ENCODE data around the gene DGKH. TPM values are rescaled to one million over a fixed set of nuclear protein-coding genes. Genes with fewer than 3 reads are reported as not detected.

DGKH gene
- total RNA-seq, 1 experiment from 2014 or later: 22.8 TPM

DNA sequence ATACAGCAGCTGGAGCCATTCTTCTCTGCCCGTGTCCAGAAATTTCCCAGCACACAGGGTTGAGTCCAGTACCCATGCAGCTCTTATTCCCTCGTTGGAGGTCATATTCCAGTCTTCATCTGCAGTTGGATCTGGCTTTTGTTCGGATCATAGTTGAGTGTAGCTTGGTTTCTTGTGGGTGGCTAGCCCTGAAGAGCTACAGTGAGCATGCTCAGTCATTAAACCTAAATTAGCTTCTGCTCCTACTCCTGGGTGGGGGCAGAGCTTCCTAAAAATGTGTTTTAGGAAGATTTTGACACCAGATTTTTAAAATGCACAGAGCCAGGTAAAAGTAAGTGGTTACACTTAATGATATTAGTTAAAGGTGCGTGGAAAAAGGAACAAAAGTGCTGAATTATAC is 64.4 kb downstream of the DGKH start:
- TF ChIP-seq, protein P1, sequence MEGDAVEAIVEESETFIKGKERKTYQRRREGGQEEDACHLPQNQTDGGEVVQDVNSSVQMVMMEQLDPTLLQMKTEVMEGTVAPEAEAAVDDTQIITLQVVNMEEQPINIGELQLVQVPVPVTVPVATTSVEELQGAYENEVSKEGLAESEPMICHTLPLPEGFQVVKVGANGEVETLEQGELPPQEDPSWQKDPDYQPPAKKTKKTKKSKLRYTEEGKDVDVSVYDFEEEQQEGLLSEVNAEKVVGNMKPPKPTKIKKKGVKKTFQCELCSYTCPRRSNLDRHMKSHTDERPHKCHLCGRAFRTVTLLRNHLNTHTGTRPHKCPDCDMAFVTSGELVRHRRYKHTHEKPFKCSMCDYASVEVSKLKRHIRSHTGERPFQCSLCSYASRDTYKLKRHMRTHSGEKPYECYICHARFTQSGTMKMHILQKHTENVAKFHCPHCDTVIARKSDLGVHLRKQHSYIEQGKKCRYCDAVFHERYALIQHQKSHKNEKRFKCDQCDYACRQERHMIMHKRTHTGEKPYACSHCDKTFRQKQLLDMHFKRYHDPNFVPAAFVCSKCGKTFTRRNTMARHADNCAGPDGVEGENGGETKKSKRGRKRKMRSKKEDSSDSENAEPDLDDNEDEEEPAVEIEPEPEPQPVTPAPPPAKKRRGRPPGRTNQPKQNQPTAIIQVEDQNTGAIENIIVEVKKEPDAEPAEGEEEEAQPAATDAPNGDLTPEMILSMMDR (IDR thresholded peaks at IDR 0.05): no peak
- TF ChIP-seq POLR2AphosphoS5 (IDR thresholded peaks at IDR 0.05; ENCODE audit: low read depth, low read length) (no peak), SIN3A (IDR thresholded peaks at IDR 0.05; ENCODE audit: borderline replicate concordance, insufficient read depth, low read depth, low read length) (no peak), TCF7L2 (IDR thresholded peaks at IDR 0.05; ENCODE audit: low read depth, low read length) (no peak)
- TF ChIP-seq, protein P2, sequence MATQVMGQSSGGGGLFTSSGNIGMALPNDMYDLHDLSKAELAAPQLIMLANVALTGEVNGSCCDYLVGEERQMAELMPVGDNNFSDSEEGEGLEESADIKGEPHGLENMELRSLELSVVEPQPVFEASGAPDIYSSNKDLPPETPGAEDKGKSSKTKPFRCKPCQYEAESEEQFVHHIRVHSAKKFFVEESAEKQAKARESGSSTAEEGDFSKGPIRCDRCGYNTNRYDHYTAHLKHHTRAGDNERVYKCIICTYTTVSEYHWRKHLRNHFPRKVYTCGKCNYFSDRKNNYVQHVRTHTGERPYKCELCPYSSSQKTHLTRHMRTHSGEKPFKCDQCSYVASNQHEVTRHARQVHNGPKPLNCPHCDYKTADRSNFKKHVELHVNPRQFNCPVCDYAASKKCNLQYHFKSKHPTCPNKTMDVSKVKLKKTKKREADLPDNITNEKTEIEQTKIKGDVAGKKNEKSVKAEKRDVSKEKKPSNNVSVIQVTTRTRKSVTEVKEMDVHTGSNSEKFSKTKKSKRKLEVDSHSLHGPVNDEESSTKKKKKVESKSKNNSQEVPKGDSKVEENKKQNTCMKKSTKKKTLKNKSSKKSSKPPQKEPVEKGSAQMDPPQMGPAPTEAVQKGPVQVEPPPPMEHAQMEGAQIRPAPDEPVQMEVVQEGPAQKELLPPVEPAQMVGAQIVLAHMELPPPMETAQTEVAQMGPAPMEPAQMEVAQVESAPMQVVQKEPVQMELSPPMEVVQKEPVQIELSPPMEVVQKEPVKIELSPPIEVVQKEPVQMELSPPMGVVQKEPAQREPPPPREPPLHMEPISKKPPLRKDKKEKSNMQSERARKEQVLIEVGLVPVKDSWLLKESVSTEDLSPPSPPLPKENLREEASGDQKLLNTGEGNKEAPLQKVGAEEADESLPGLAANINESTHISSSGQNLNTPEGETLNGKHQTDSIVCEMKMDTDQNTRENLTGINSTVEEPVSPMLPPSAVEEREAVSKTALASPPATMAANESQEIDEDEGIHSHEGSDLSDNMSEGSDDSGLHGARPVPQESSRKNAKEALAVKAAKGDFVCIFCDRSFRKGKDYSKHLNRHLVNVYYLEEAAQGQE (IDR thresholded peaks at IDR 0.05; ENCODE audit: insufficient read depth in 1 of 2, low read depth in 2 of 2, low read length in 1 of 2): no peak
- ATAC-seq: no peak
- H3K4me3 ChIP-seq (ENCODE audit: low read depth in 2 of 2, low read length in 2 of 2): no peak overlapping the region
- BruUV-seq (replicated peaks): no TSS peak
- ChIA-PET POLR2A (no interaction called here), CTCF (no interaction called here)
- peaks cover 10% of the 10 kb centered on the region; the same call in 1 of the 2 replicates for H3K4me1 ChIP-seq (ENCODE audit: control insufficient read depth, insufficient read depth, low read length)
- in situ Hi-C loops (cut with HindIII; ENCODE audit: low pct_unique_long_range_greater_than_20kb, low sequenced_read_pairs) (no loop called here), intact Hi-C loops (cut with micrococcal nuclease; ENCODE audit: unreplicated experiment) (loop anchor here (10.0 kb wide), 3 partner anchors 58 to 418 kb away; no protein-coding TSS in a partner anchor)
- no peaks in the 10 kb centered on the region for H3K36me3 ChIP-seq (ENCODE audit: control insufficient read depth, insufficient read depth, low read length)
- H3K27ac ChIP-seq (ENCODE audit: low read length): no peak overlapping the region
- no peak for DNase-seq (ENCODE audit: low read depth, low spot score)
- no peaks in the 10 kb centered on the region for H3K9me3 ChIP-seq (ENCODE audit: control insufficient read depth, insufficient read depth, low read depth, low read length)
- no peaks in the 10 kb centered on the region for H3K27me3 ChIP-seq (ENCODE audit: control insufficient read depth, insufficient read depth, low read length)

DNA sequence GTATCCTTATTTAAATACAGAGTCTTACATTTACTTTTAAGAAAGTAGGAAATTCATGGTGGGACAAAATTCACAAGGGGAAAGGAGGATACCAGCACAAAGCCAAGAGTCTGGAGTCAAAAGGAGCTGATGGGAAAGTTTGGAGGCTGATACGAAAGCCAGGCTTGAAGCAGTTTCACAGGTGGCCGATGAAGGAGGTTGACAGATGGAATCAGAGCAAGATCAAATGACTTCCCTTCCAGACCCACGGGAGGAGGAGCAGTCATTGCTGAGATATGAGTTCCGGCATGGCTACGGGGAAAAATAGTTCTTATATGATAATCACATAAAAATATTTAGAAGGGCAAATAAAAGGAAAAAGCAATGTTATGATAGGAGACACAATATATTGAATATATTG is 65.0 kb downstream of the DGKH start:
- TF ChIP-seq TCF7L2 (IDR thresholded peaks at IDR 0.05; ENCODE audit: low read depth, low read length): no peak
- no peak for TF ChIP-seq POLR2AphosphoS5 (IDR thresholded peaks at IDR 0.05; ENCODE audit: low read depth, low read length)
- TF ChIP-seq, protein P1 (IDR thresholded peaks at IDR 0.05): no peak
- TF ChIP-seq, protein P2 (IDR thresholded peaks at IDR 0.05; ENCODE audit: insufficient read depth in 1 of 2, low read depth in 2 of 2, low read length in 1 of 2): no peak
- no peak for TF ChIP-seq SIN3A (IDR thresholded peaks at IDR 0.05; ENCODE audit: borderline replicate concordance, insufficient read depth, low read depth, low read length)
- Histone ChIP-seq H3K27me3 (ENCODE audit: control insufficient read depth, insufficient read depth, low read length) (no peaks in the 10 kb centered on the region), H3K9me3 (ENCODE audit: control insufficient read depth, insufficient read depth, low read depth, low read length) (no peaks in the 10 kb centered on the region), H3K4me1 (ENCODE audit: control insufficient read depth, insufficient read depth, low read length) (peaks cover 10% of the 10 kb centered on the region; the same call in 1 of the 2 replicates), H3K27ac (ENCODE audit: low read length) (no peak overlapping the region), H3K4me3 (ENCODE audit: low read depth in 2 of 2, low read length in 2 of 2) (no peak overlapping the region), H3K36me3 (ENCODE audit: control insufficient read depth, insufficient read depth, low read length) (no peaks in the 10 kb centered on the region)
- ChIA-PET POLR2A (no interaction called here), CTCF (no interaction called here)
- in situ Hi-C loops (cut with HindIII; ENCODE audit: low pct_unique_long_range_greater_than_20kb, low sequenced_read_pairs) (no loop called here), intact Hi-C loops (cut with micrococcal nuclease; ENCODE audit: unreplicated experiment) (loop anchor here (10.0 kb wide), 3 partner anchors 59 to 419 kb away; no protein-coding TSS in a partner anchor)
- no peak for DNase-seq (ENCODE audit: low read depth, low spot score)
- no TSS peak for BruUV-seq (replicated peaks)
- no peak for ATAC-seq
